Middle frontal gyrus (tissue), 1 donor: ENCODE measurements around the gene PIAS4.
"Not testable (repeated sequence)": the region's sequence is repeated elsewhere in the genome, so short reads cannot be mapped to it uniquely, and the experiment has no call there.

Experiments used
- DNase-seq: peaks from one replicate; pipeline ENCODE4 v3.0.0-alpha.2; 2015; ENCODE audit warnings: low spot score; ENCODE audit errors: extremely low spot score

PIAS4 gene, protein sequence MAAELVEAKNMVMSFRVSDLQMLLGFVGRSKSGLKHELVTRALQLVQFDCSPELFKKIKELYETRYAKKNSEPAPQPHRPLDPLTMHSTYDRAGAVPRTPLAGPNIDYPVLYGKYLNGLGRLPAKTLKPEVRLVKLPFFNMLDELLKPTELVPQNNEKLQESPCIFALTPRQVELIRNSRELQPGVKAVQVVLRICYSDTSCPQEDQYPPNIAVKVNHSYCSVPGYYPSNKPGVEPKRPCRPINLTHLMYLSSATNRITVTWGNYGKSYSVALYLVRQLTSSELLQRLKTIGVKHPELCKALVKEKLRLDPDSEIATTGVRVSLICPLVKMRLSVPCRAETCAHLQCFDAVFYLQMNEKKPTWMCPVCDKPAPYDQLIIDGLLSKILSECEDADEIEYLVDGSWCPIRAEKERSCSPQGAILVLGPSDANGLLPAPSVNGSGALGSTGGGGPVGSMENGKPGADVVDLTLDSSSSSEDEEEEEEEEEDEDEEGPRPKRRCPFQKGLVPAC

GRCh38 chr19:4007021-4007835 lies at the start of gene PIAS4:
TSS of gene PIAS4 (plus strand) at chr19:4007736. CDS start at chr19:4007761, 25 bp downstream.
- peak; percentile 95 for DNase-seq

- no peak for DNase-seq
Observed at GRCh38 chr19:3958836-3959765, 48.4 kb upstream of the PIAS4 start.

DNA sequence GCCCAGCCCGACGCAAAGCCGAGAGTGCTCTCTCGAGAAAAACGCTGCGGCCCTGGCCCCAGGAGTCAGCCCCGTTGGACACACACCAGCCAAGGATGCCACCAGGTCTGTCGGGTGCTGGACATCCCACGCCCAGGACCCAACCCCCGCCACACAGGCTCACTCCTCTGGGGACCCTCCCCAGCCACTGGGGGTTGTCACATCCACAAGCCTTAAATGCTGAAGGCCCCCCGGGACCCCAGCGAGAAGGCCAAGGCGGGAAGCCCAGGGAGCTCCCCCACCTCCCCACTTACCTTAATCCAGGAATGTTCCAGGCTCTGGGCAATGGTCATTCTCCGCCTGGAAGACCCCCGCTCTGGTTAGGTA lies 47.8 kb upstream of the PIAS4 start:
- no peak for DNase-seq

- no peak for DNase-seq
Observed at GRCh38 chr19:3961007-3961406, 46.5 kb upstream of the PIAS4 start.

- no peak for DNase-seq
Observed at GRCh38 chr19:3963458-3964255, 43.9 kb upstream of the PIAS4 start.

DNA sequence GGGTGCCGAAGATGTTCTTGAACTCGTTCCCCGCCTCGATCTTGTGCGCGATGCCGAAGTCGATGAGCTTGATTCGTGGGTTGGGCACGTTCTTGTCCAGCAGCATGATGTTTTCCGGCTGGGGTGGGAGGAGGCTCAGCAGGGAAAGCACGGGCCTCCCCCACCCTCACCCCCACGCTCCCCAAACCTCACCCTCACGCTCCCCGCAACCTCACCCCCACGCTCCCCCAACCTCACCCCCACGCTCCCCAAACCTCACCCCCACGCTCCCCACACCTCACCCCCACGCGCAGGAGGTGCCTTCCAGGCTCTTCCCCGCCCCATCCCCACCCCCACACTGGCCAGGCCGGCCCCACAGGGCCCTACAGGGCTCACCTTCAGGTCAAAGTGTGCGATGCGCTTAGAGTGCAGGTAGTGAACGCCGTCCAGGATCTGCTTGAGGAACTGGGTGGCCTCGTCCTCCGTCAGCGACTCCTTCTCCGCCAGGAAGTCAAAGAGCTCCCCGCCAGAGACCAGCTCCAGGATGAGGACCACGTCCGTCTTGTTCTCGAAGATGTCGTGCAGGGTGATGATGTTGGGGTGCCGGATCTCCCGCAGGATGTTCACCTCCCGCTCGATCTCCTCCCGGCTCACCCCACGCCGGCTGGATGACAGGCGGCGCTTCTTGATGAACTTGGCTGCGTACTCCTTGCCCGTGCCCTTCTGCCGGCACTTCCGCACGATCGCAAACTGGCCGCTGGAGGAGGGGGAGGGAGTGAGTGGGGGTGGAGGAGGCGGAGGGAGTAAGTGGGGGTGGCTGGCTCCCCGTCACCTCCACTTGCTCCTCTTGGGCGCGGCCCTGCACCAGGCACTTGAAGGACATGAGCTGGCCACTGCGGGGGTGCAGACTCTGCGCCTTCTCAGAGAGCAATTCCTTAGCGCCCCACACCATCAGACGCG lies 43.0 kb upstream of the PIAS4 start:
- DNase-seq = no peak

- DNase-seq = no peak
Observed at GRCh38 chr19:3966051-3967017, 41.2 kb upstream of the PIAS4 start.

- not testable (repeated sequence) for DNase-seq
Observed at GRCh38 chr19:3967983-3968382, 39.6 kb upstream of the PIAS4 start.

DNA sequence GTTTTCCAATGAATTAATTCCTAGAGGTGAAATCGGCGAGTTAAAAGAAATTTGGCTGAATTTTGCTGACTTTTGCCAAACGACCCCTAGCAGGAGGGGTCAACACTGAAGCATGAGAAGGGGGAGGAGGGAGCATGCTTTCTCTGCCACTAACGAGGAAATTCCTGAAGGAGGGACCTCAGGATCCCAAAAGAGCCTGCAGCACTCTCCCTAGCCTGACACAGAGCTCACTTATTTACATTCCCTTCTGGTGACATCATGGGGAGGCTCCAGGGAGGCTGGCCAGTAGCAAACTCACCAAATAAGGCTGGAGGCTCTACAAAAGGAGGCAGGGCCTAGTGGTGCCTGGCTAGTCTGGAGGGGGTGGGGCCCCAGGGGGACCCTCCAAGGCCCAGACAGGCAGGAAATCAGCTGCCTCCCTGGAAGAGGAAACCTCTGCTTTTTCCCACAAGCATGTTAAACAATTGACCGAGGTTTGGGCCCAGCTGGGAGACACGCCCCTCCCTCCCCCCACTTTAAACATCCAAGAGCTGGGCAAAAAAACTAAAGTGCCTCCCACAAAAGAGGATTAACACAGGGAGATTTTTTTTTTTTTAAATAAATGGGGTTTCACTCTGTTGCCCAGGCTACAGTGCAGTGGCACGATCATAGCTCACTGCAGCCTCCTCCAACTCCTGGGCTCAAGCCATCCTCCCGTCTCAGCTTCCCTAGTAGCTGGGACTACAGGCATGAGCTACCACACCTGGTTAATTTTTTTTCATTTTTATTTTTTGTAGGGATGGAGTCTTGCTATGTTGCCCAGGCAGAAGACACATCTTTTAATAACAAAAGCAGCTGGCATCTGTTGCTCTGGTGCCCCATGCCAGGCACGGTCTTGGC lies 38.7 kb upstream of the PIAS4 start:
- no peak for DNase-seq

- no peak for DNase-seq
Observed at GRCh38 chr19:3969435-3970312, 37.9 kb upstream of the PIAS4 start.

DNA sequence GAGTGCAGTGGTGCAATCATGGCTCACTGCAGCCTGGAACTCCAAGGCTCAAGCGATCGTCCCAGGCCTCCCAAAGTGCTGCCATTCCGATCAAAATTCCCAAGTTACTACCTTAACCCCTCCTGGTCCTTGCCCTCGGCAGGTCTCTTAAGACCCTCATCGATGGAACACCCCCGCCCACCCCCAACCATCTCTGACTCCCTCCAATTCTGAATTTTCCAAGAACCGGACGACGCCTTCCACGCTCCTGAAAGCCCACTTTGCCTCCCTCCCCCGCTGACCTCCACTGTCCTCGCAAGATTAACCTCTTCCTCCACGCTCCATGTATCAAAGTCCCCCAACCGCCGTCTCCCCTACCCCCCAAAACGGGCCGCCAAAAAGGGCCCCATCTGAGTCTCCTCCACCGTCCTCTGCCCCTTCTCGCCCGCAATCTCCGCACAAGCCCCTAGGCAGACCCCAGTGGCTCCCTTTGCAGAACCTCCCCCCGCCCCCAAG lies 37.2 kb upstream of the PIAS4 start:
- no peak for DNase-seq

DNA sequence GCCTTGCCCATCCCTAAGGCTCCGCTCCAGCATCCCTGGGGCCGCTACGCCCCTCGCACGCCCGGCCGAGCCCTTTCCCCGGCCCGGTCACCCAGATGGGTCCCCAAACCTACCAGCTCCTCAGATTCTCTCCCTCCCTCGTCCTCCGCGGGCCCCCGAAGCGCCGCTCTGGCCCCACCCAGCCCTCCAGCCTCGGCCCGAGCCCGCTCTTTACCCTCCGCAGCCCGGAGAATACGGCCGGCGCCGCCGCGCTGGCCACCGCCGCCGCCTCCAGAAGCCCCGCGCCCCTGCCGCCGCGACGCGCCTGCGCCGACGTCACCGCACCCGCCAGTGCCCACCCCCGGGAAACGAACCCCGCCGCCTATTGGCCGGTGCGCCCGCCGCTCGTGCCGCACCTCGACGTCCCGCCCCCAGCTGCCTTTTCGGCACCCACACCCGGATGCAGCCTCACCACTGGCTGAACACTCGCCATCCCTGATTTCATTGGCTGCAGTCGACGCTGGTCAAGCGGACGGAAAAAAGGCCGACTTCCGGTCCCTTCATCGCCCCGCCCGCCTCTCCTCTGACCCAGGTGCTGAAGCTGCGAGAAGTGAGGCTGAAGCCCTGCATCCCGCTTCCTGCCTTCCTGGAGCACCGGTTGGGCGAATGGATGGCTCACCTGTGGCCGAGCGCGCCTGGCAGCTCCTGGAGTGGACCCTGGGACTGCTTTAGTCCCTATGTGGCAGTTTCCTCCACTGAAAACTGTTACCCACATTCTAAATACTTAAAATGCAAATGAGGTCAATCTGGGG lies 36.5 kb upstream of the PIAS4 start, which contains the start of gene DAPK3:
TSS of gene DAPK3 (minus strand) at position 292 of the 791 bp plus-strand sequence. CDS start 1,364 bp downstream, outside the sequence.
- peak; percentile 98 for DNase-seq

- DNase-seq = no peak
Observed at GRCh38 chr19:3975144-3975543, 32.4 kb upstream of the PIAS4 start.

GRCh38 chr19:3975637-3976087 lies 31.9 kb upstream of the PIAS4 start:
- DNase-seq = no peak
